Panc1 (cell line): ENCODE measurements around the gene MRPS22.

Experiments used
- CTCF ChIP-seq: fragments of 450-650 bp; IDR thresholded peaks from 2 replicates; pipeline ENCODE4 v1.5.1; 2017; ENCODE audit warnings: mild to moderate bottlenecking
- POLR2AphosphoS5 ChIP-seq: IDR thresholded peaks from 2 replicates; pipeline ENCODE4 v1.6.1; 2012; ENCODE audit warnings: mild to moderate bottlenecking, low read depth, low read length, moderate library complexity
- REST ChIP-seq, 2 experiments: IDR thresholded peaks; 2 replicates each; pipeline ENCODE4 v1.6.1; 2011 to 2012; ENCODE audit warnings: low read depth in 2 of 2, control low read depth in 1 of 2, low read length in 1 of 2, mild to moderate bottlenecking in 1 of 2, moderate library complexity in 1 of 2; ENCODE audit not compliant: insufficient read depth in 1 of 2

- no peak for TF ChIP-seq CTCF
- TF ChIP-seq REST (IDR thresholded peaks at IDR 0.05; ENCODE audit: insufficient read depth in 1 of 2, low read depth in 2 of 2, low read length in 1 of 2): no peak
- no peak for TF ChIP-seq POLR2AphosphoS5
Measured at GRCh38 chr3:139311557-139311956, 32.3 kb upstream of the MRPS22 start.
